ENCODE measurements around the gene LACRT. TPM values are rescaled to one million over a fixed set of nuclear protein-coding genes. Genes with fewer than 3 reads are reported as not detected.

Gene LACRT
- total and polyA plus RNA-seq, 2 of the 8 experiments (the other 6 are each of a cell fraction or from before 2014, with no cell fraction given), result not detected

DNA sequence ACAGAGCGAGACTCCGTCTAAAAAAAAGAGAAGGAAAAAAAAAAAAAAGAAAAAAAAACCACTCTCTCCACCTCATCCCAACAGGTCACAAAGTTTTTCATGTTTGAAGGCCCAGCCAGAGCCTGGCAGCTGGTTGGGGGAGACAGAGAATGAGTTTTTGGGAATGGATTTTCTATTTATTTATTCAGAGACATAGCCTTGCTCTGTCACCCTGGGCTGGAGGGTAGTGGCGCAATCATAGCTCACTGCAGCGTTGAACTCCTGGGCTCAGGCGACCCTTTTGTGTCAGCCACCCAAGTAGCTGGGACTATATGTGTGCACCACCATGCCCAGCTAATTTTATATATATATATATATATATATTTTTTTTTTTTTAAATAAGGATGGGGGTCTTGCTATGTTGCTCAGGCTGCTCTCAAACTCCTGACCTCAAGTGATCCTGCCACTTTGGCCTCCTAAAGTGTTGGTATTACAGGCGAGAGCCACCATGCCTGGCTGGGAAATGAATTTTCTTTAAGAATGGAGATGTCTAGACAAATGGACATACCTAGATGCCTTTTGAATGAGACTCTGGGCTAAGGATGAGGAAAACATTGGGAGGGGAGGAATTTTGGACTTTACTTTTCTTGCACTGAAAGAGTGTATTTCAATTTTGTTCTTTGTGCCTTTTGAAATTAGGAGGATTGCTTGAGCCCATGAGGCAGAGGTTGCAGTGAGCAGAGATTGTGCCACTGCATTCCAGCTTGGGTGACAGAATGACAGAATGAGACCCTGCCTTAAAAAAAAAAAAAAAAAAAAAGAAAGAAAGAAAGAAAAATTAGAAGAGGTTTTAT, 29.3 kb downstream of the LACRT start:
- no peaks in the 10 kb centered on the region for H3K79me1 ChIP-seq (ENCODE audit: low read depth, low read length)
- no peak overlapping the region for H3K4me2 ChIP-seq (ENCODE audit: insufficient read depth in 1 of 2, low read depth in 2 of 2, low read length in 2 of 2)
- CTCF ChIA-PET (ENCODE audit: partially characterized antibody), result interaction anchor here (0.9 to 6.8 kb wide), 17 partner anchors 9 to 188 kb away, joined by 3 to 48 read pairs (median 6); partner anchors contain the start of gene PDE1B
- H3K36me3 ChIP-seq (ENCODE audit: control insufficient read depth in 2 of 4, insufficient read depth in 4 of 4, low read length in 3 of 4), result no peaks in the 10 kb centered on the region
- H2BK20ac ChIP-seq (ENCODE audit: low read length), result no peak overlapping the region
- H3K4me1 ChIP-seq (replicated peaks in 1 of 4; ENCODE audit: control insufficient read depth in 3 of 4, insufficient read depth in 4 of 4, low read length in 3 of 4), result no peaks in the 10 kb centered on the region
- no peak overlapping the region for H2BK12ac ChIP-seq (ENCODE audit: low read depth, low read length)
- H3K23ac ChIP-seq (ENCODE audit: insufficient read length), result no peak overlapping the region
- H3K27me3 ChIP-seq (replicated peaks in 1 of 4; ENCODE audit: control insufficient read depth in 3 of 4, extremely low read depth in 1 of 4, insufficient read depth in 3 of 4, low read length in 3 of 4), result peaks cover 0 to 26% (median 12%) of the 10 kb centered on the region in 4 experiments; a peak in 6 of 7 replicates
- no peak overlapping the region for H3K4ac ChIP-seq (replicated peaks; ENCODE audit: insufficient read length, low read depth, low read length)
- H3K4me3 ChIP-seq (ENCODE audit: extremely low read depth in 1 of 4, insufficient read depth in 2 of 4, low read depth in 3 of 4, low read length in 4 of 4), result no peak overlapping the region
- H2BK120ac ChIP-seq (replicated peaks; ENCODE audit: low read depth, low read length), result no peak overlapping the region
- H2BK5ac ChIP-seq (ENCODE audit: low read depth, low read length), result no peak overlapping the region
- H2AFZ ChIP-seq (ENCODE audit: low read length), result no peak overlapping the region
- H4K5ac ChIP-seq (ENCODE audit: insufficient read length, low read depth, low read length), result no peak overlapping the region
- no peak for DNase-seq (ENCODE audit: low read depth in 1 of 2, low spot score in 2 of 2)
- H4K8ac ChIP-seq (ENCODE audit: extremely low read depth, insufficient read depth, low read length), result no peak overlapping the region
- no peak overlapping the region for H3K27ac ChIP-seq (ENCODE audit: low read depth, low read length)
- no peak overlapping the region for H3K18ac ChIP-seq (ENCODE audit: extremely low read depth, low read length)
- no peak overlapping the region for H3K9ac ChIP-seq (replicated peaks in 1 of 4; ENCODE audit: extremely low read depth in 1 of 4, low read depth in 3 of 4, low read length in 3 of 4)
- no peaks in the 10 kb centered on the region for H3K79me2 ChIP-seq (ENCODE audit: control insufficient read depth in 1 of 2, insufficient read depth in 2 of 2, low read length in 2 of 2)
- TF ChIP-seq CHD2 (IDR thresholded peaks at IDR 0.05; ENCODE audit: low read length), result no peak
- 88% methylated on average over 6 of the region's 6 CpGs; no CpG with 5 or more reads in 1 of the 2 experiments for WGBS, 2 experiments (ENCODE audit: extremely low coverage in 1 of 2, insufficient coverage in 1 of 2, insufficient read length in 1 of 2, insufficient replicate concordance in 2 of 2, low coverage in 1 of 2, low lambda C conversion rate in 2 of 2, missing lambda C conversion rate in 1 of 2)
- POLR2A ChIA-PET (ENCODE audit: partially characterized antibody), result no interaction called here
- no peak for FAIRE-seq
- no peaks in the 10 kb centered on the region for H4K20me1 ChIP-seq (replicated peaks in 1 of 2; ENCODE audit: control insufficient read depth in 1 of 2, insufficient read depth in 2 of 2, low read length in 2 of 2)
- H3K23me2 ChIP-seq (ENCODE audit: low read depth, low read length), result no peaks in the 10 kb centered on the region
- H3K14ac ChIP-seq (ENCODE audit: insufficient read length), result no peak overlapping the region
- H3K9me3 ChIP-seq (ENCODE audit: insufficient read depth in 2 of 2, low read depth in 1 of 2, low read length in 1 of 2), result no peaks in the 10 kb centered on the region
- H2AK5ac ChIP-seq (ENCODE audit: low read depth, low read length), result no peak overlapping the region
- no peak overlapping the region for H3K56ac ChIP-seq (replicated peaks; ENCODE audit: insufficient read length, low read depth, low read length)
- no peak overlapping the region for H2BK15ac ChIP-seq (ENCODE audit: low read length)
- no peak overlapping the region for H4K91ac ChIP-seq (replicated peaks; ENCODE audit: insufficient read length, low read length)

Data from H1 (cell line).